Measurements from ENCODE around the gene RAB3C. TPM values are rescaled to one million over a fixed set of nuclear protein-coding genes. Genes with fewer than 3 reads are reported as not detected.

The RAB3C gene
- total RNA-seq, 1 experiment from 2014 or later, result not detected

DNA sequence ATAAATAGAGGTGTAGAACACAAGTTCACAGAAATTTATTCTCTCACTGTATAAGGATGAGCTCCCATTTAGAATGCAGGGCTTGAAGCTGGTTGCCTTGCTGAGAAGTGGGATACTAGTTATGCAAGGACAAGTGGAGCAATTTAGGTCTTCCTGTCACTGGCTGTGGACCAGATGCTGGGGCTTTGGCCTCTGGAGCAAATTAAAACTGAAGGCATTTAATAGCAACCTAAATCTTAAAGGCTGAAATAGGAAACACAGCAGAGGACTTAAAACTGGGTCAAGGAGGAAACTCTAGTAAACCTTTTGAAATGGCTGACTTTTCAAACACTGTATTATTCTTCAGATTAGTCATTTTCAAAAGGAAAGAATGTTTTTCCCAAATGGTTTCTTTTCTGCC is 319.4 kb downstream of the RAB3C start:
- TF ChIP-seq, protein P1, sequence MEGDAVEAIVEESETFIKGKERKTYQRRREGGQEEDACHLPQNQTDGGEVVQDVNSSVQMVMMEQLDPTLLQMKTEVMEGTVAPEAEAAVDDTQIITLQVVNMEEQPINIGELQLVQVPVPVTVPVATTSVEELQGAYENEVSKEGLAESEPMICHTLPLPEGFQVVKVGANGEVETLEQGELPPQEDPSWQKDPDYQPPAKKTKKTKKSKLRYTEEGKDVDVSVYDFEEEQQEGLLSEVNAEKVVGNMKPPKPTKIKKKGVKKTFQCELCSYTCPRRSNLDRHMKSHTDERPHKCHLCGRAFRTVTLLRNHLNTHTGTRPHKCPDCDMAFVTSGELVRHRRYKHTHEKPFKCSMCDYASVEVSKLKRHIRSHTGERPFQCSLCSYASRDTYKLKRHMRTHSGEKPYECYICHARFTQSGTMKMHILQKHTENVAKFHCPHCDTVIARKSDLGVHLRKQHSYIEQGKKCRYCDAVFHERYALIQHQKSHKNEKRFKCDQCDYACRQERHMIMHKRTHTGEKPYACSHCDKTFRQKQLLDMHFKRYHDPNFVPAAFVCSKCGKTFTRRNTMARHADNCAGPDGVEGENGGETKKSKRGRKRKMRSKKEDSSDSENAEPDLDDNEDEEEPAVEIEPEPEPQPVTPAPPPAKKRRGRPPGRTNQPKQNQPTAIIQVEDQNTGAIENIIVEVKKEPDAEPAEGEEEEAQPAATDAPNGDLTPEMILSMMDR (IDR thresholded peaks at IDR 0.05), result no peak
- no peak for TF ChIP-seq SIN3A (IDR thresholded peaks at IDR 0.05; ENCODE audit: borderline replicate concordance, insufficient read depth, low read depth, low read length)
- no peak for TF ChIP-seq POLR2AphosphoS5 (IDR thresholded peaks at IDR 0.05; ENCODE audit: low read depth, low read length)
- TF ChIP-seq TCF7L2 (IDR thresholded peaks at IDR 0.05; ENCODE audit: low read depth, low read length), result no peak
- no TSS peak for BruUV-seq (replicated peaks)
- DNase-seq (ENCODE audit: low read depth, low spot score) (no peak), ATAC-seq (no peak)
- H3K4me3 ChIP-seq (ENCODE audit: low read depth in 2 of 2, low read length in 2 of 2), result no peak overlapping the region
- H3K36me3 ChIP-seq (ENCODE audit: control insufficient read depth, insufficient read depth, low read length), result no peaks in the 10 kb centered on the region
- no peak overlapping the region for H3K27ac ChIP-seq (ENCODE audit: low read length)
- in situ Hi-C loops (cut with HindIII; ENCODE audit: low pct_unique_long_range_greater_than_20kb, low sequenced_read_pairs) (no loop called here), intact Hi-C loops (cut with micrococcal nuclease; ENCODE audit: unreplicated experiment) (no loop called here)
- no peaks in the 10 kb centered on the region for H3K4me1 ChIP-seq (ENCODE audit: control insufficient read depth, insufficient read depth, low read length)
- H3K27me3 ChIP-seq (ENCODE audit: control insufficient read depth, insufficient read depth, low read length), result peaks cover 6% of the 10 kb centered on the region
- POLR2A ChIA-PET, result no interaction called here
- CTCF ChIA-PET, result no interaction called here
- no peaks in the 10 kb centered on the region for H3K9me3 ChIP-seq (ENCODE audit: control insufficient read depth, insufficient read depth, low read depth, low read length)

- ATAC-seq, result no peak
- Histone ChIP-seq H3K36me3 (ENCODE audit: control insufficient read depth, insufficient read depth, low read length) (no peaks in the 10 kb centered on the region), H3K4me3 (ENCODE audit: low read depth in 2 of 2, low read length in 2 of 2) (no peak overlapping the region), H3K27me3 (ENCODE audit: control insufficient read depth, insufficient read depth, low read length) (peaks cover 6% of the 10 kb centered on the region), H3K4me1 (ENCODE audit: control insufficient read depth, insufficient read depth, low read length) (no peaks in the 10 kb centered on the region), H3K9me3 (ENCODE audit: control insufficient read depth, insufficient read depth, low read depth, low read length) (no peaks in the 10 kb centered on the region), H3K27ac (ENCODE audit: low read length) (no peak overlapping the region)
- POLR2A ChIA-PET, result no interaction called here
- CTCF ChIA-PET, result interaction anchor here (0.7 kb wide), 1 partner anchor 17 kb away, joined by 3 read pairs; no protein-coding TSS in a partner anchor
- intact Hi-C loops (cut with micrococcal nuclease; ENCODE audit: unreplicated experiment), result no loop called here
- in situ Hi-C loops (cut with HindIII; ENCODE audit: low pct_unique_long_range_greater_than_20kb, low sequenced_read_pairs), result no loop called here
- no TSS peak for BruUV-seq (replicated peaks)
- no peak for DNase-seq (ENCODE audit: low read depth, low spot score)
- TF ChIP-seq, protein P1 (IDR thresholded peaks at IDR 0.05), result no peak
- TF ChIP-seq SIN3A (IDR thresholded peaks at IDR 0.05; ENCODE audit: borderline replicate concordance, insufficient read depth, low read depth, low read length) (no peak), TCF7L2 (IDR thresholded peaks at IDR 0.05; ENCODE audit: low read depth, low read length) (no peak), POLR2AphosphoS5 (IDR thresholded peaks at IDR 0.05; ENCODE audit: low read depth, low read length) (no peak)
- TF ChIP-seq, protein P2, sequence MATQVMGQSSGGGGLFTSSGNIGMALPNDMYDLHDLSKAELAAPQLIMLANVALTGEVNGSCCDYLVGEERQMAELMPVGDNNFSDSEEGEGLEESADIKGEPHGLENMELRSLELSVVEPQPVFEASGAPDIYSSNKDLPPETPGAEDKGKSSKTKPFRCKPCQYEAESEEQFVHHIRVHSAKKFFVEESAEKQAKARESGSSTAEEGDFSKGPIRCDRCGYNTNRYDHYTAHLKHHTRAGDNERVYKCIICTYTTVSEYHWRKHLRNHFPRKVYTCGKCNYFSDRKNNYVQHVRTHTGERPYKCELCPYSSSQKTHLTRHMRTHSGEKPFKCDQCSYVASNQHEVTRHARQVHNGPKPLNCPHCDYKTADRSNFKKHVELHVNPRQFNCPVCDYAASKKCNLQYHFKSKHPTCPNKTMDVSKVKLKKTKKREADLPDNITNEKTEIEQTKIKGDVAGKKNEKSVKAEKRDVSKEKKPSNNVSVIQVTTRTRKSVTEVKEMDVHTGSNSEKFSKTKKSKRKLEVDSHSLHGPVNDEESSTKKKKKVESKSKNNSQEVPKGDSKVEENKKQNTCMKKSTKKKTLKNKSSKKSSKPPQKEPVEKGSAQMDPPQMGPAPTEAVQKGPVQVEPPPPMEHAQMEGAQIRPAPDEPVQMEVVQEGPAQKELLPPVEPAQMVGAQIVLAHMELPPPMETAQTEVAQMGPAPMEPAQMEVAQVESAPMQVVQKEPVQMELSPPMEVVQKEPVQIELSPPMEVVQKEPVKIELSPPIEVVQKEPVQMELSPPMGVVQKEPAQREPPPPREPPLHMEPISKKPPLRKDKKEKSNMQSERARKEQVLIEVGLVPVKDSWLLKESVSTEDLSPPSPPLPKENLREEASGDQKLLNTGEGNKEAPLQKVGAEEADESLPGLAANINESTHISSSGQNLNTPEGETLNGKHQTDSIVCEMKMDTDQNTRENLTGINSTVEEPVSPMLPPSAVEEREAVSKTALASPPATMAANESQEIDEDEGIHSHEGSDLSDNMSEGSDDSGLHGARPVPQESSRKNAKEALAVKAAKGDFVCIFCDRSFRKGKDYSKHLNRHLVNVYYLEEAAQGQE (IDR thresholded peaks at IDR 0.05; ENCODE audit: insufficient read depth in 1 of 2, low read depth in 2 of 2, low read length in 1 of 2), result no peak
Measured at GRCh38 chr5:58902765-58903164, 319.9 kb downstream of the RAB3C start.

Data from Panc1 (cell line).